Hematopoietic multipotent progenitor cell treated with erythropoietin and hydrocortisone succinate and interleukin-3 and kit ligand, for 15 days (in vitro differentiated cells): ENCODE results near the gene CEP104.

ENCODE experiments used
- DNase-seq: peaks from one replicate; pipeline ENCODE4 v3.0.0-alpha.2; 2015; ENCODE audit warnings: low spot score

Gene CEP104

DNA sequence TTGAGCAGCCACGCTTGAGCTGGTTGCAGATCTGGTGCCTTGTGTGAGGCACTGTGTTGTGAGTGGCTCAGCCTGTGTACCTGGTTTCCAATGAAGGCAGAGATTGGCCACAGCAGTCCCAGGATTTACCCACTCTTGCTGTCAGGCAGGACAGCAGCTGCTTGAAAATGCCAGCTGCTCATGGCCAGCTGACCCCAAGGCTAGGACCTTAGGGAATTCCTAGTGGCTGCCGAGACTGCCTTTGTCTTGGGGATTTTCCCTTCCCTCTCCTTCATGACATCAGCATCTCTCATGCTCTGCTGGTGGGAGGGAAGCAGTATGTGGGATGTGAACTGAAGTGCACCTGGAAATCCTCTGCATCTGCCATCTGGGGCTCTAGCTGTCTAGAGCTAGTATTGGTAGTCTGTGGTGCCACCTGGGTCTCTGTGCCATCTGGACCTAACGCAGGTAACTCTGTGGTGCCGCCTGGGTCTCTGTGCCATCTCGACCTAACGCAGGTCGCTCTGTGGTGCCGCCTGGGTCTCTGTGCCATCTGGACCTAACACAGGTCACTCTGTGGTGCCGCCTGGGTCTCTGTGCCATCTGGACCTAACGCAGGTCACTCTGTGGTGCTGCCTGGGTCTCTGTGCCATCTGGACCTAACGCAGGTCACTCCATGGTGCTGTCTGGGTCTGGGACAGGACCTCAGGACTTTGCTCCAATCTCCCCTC is 56.9 kb downstream of the CEP104 start:
- no peak for DNase-seq

DNA sequence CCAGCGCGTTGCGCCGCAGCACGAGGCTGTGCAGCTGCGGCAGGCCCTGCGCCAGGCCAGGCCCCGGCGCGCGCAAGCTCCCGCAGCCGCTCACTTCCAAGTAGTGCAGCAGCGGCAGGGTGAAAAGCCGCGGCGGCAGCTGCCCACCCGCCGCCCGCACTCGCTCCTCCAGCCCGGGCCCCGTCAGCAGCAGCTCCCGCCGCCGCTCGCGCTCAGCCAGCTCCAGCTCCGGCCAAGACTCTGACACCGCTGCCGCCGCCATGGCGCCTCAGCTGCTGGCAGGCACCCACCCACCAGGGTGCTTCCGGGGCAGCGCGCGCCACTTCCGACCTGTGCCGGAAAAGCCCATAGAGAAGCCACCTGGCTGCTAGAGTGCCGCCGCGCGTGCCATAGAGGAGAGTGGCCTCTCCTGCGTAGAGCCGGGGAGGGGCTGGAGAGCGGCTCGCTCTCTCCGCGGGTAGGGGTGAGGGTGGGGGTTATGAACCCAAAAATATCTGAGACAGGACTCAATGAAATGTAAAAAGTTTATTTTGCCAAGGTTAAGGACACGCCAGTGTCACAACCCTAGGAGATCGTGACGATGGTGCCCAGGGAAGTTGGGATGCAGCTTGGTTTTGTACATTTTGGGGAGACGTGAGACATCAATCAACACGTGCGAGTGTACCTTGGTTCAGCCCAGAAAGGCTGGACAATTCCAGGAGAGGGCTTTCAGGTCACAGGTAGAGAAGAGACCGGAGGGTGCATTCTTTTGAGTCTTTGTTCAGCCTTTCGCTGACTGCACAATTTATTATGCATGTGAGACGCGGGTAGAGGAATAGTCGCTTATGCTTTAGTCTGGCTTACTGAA is 60.6 kb downstream of the CEP104 start, which contains the start of gene LRRC47:
Gene LRRC47, minus strand, starts transcription at position 284 of the 847 bp plus-strand sequence. Its CDS starts 22 bp downstream, at position 262.
- peak; percentile 90 for DNase-seq

DNA sequence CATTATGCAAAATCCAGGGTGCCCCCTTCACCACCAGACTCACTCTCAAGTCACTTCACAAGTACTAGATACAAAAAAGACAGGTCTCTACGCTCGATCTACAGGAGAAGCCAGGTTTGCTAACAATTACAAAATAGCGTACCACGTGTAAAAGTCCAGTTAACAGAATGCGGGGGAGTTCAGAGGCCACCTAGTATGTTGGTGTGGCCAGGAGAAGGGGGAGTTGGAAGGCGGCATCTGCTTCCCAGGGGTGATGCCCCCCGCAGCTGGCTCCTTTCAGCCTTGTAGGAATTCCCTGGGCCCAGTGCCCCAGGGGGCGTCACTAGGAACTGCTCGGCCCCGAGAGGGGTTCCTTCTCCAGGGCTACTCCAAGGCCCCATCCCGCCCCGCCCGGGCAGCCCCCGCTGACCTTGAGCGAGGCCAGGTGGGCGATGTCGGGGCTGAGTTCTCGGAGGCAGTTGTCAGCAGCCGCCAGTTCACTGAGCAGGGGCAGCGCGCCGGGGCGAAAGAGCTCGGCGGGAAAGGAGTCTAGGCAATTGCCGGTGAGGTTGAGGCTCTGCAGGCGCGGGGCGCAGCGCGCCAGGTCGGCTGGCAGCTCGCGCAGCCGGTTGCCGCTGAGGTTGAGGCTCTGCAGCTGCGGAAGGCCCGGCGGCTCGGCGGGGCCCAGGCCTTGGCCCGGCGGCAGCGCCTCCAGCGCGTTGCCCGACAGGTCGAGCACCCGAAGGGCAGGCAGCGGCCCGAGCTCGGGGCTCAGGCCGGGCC is 61.4 kb downstream of the CEP104 start:
- no peak for DNase-seq

DNA sequence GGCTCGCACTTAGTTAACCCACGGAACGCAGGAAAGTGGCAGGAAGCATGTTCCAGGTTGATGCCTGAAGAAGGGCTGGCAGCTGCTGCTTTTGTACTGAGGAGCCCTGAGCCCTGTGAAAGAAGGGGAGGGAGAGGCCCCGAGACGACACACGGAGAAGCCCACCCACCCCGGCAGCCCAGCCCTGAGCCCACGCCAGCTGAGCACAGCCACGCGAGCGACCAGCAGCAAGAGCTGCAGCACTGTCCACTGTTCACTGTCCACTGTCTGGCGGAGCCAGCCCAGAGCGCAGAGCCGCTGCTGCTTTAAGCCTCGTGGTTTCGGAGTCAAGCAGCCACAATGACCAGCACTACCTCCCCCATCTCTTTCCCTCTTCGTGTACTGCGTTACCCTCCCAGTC is 66.1 kb downstream of the CEP104 start:
- no peak for DNase-seq

DNA sequence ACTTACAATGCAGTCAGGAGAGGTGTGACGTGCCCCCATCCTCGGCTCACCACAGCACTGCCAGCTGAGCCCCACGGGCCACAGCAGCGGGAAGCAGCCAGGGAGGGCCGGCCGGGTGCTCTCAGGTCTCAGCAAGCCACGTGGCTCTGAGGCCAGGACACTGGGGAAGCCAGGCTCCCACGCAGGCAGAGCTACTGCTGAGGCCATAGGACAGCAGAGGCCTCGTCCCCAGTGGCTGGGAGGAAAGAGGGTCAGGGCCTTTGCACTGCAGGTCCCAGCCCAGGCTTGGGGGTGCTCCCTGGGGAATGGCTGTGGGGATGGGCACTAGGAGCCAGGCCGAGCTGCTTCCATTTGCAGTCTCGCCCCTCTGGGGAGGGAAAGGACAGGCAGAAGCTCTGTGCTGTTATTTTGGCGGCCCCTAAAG is 66.5 kb downstream of the CEP104 start:
- no peak for DNase-seq

DNA sequence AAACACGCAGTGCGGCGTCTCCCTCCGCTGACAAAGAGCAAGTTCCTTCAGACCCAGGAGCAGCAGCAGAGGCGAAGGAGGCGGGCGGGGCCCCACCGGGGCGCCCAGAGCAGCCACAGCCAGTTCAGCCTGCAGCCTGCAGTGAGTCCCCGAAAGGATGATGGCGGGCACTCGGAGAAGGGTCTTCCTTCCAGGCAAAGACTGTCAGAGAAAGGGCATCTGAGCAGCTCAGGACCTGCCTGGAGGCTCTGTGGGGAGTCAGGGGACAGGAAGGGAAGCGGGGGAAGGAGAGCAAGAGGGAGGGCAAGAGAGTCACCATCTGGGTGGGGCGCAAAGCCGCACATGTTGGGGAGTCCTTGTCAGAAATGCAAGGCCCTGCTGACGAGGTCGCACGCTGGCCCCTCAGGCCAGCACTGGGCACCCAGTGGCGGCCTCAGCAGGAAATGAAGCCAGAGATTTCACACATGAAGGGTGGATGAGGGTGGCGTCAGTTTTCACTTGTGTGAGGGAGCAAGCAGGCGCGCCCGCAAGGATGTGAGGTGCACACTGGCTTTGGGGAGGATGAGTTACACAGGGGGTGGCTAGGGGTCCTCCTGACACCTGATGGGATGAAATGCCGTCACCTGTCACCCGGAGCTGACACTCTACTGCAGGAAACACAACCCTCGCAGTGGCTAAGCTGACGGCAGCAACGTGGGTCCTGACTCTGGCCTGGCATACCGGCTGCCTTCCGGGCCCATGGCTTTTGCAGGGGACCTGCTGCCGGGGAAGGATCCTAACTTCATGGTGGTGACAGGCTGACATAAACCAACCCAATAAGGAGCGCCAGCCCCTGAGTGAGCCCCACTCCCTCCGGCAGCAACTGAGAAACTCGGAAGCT is 67.3 kb downstream of the CEP104 start:
- no peak for DNase-seq

DNA sequence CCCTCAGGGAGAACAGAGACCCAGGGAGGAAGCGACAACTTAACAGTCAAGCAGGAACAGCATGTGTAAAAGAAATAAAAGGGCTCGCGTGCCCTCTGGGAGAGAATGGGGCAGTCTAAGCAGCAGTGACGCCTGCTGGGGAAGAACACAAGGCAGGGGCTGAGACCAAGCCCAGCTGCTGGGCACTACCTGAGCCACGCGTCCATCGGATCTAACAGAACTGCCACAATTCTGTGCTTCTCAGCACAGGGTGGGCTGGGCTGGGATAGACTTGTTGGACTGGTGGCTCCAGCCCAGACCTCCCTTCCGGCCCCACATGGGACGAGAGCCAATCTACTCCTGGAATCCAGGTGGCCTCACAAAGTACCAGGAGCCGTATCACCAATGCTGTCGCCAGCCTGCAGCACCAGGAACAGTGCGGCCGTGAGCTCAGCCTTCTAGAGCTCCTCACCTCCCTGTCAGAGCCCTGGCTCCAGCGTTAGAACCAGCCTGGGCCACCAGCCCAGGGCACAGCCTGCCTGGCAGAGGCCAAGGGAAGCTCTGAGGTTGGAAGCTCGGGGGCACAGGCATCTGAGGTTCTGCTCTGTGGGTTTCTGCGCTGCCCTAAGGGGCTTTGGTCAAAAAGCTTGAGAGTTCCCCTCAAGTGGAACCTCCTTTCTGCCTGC is 68.1 kb downstream of the CEP104 start:
- no peak for DNase-seq

DNA sequence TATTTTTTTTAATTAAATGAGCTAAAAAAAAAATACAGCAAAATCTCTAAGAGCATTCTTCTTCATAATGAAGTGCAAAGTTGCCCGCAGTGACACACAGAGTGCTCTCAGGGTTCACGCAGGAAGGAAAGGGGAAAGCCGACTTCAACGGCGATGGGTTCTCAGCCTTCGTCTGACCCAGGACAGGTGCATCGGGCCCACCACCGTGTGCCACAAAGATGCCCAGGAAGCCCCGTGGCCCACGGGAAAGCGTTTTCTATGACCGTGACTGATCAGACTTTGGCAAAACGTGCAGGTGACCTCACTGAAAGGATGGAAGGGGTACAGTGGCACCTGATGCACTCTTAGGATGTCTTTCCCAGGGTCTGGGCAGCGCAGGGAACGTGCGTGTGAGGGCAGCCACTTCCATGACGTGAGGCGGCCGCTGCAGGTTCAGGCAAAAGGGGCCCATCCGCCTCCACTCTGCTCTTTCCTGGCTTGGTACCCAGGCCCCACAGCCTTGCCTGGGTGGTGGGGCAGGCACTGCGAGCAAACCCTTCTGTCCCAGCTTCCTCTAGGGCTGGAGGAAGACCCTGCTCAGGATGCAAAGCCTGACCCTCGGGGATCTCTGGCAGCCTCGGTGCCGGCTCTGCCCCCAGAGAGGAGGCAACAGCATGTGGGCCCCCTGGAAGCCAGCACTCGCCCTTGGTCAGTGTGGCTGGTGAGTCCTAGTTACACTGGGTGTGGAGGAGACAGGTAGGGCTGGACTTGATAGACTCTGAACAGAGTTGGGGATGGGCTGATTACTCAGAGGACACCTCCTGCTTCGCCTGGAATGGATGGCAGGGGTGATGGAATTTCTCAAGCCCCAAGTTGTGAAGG is 69.0 kb downstream of the CEP104 start:
- no peak for DNase-seq

DNA sequence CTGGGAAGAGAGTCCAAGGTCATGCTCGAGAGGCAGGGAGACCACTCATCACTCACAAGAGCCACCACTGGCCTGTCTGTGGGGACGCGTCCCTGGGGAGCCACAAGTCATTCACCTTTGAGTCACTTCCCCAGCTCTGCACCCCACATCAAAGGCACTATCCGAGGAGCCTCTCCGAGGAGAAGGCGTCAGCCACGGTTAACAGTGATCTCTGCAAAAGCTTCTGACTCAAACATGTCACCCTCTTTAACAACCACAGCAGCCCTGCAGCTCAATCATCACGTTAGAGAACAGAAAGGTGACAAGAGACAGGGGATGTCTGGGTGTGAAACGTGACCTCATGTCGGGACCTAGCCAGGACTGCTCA is 69.7 kb downstream of the CEP104 start:
- no peak for DNase-seq

DNA sequence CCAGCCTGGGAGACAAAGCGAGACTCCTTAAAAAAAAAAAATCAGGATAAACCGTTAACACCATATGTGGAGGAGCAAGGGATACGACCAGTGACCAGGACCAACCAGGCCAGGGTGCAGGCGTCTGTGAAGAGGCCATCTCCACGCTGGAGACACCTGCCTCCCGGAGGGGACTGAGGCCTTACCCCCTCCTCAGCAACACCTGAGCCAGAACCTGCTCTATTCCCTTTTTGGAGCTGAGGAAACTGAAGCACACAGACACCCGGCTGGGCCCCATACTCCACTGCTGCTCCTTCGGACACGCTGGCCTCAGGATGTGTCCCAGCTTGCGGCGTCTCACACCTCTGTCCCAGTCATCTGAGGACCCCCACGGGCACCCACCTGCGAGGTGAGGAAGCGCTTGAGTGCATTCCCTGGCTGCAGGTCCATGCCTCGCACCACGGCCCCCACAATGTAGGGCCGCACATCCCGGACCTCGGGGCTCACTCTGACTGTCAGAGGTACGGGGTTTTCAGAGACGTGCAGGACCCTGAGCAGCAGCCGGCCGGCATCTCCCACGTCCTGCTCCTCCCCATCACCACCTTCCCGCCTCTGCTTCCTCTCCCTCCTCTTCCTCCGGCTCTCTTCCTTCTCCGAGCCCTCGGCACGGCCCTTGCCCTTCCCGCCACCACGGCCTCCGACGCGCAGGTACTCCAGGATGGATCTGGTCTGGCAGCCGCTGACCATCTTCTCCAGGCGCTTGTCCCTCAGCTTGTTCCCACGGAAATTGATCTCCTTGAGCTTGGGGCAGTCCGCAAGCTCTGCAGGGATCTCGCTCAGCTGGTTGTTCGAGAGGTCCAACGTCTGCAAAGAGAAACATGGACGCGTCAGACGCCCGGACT is 70.3 kb downstream of the CEP104 start:
- DNase-seq: no peak

DNA sequence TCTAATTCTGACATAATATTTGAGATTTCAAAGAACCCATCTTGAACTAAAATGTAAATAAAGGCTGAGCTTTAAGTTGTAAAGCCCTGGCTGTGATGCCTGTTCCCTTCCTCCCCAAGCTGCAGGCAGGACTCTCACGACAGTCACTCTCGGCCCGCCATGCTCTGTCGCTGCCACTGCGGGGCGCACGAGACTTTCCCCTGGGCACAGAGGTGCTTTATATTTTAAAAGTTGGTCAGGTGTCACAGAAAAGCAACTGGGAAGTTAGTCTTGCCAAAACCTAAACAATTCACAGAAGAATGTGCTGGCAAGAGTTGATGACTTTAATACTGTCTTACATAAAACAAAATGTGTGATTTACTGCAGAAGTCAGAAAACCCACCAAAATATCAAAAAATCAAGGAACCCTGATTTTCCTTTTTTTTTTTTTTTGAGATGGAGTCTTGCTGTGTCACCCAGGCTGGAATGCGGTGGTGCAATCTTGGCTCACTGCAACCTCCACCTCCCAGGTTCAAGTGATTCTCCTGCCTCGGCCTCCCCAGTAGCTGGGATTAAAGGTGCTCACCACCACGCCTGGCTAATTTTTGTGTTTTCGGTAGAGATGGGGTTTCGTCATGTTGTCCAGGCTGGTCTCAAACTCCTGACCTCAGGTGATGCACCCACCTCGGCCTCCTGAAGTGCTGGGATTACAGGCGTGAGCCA is 71.4 kb downstream of the CEP104 start:
- DNase-seq: peak; percentile 39

DNA sequence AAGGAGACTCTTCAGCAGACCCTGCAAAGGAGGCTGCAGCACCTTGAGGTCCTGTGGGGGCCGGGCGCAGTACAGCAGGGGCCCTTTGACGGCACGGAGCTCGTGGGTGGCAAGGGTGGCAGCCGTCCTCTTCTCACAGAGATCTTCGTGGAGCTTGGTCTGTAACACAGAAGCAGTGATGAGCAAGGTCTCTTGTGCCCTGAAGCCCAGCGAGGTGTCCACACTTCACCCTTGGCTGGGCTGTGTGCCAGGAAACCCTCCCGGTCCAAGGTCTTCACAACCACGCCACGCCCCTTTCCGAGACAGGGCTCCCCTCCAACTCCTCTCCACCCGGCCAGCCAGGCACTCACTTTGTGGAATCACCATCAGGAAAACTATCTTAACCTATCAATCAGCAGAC is 72.0 kb downstream of the CEP104 start:
- no peak for DNase-seq

DNA sequence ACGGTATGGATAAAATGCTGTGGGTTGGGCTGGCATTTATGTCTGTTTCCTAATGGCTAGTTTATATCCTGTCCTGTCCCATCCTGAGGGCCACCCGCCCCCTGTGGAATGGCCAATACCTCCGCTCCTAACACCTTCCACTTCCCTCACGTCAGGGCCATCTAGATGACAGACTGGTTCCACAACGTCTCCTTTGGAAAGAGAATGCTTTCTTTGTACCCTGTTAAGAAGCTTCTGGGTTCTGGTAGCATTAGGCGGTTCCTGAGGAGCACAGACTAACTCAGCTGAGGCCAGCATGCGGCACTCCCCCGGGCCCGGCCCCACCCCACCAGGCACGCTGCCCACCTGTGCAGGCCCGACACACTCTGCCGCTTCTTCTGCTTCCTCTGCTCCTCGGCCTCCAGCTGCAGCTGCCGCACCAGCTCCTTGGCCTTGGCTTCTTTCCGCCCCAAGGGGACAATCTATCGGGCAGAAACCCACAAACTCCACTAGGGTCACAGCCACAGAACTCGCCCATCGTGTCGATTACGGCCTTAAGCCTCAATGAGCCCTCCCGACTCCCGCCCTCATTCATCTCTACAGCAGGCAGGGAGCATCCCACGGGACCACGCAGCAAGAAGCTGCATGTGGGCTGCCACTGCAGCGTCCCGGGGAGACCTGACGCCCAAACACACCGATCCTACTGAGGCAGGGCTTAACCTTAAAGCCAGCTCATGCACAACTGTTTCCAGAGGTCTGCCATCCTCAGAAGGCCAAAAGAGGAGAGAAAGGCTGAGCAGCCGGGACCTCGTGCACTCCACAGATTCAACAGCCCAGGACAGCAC is 73.1 kb downstream of the CEP104 start:
- no peak for DNase-seq

DNA sequence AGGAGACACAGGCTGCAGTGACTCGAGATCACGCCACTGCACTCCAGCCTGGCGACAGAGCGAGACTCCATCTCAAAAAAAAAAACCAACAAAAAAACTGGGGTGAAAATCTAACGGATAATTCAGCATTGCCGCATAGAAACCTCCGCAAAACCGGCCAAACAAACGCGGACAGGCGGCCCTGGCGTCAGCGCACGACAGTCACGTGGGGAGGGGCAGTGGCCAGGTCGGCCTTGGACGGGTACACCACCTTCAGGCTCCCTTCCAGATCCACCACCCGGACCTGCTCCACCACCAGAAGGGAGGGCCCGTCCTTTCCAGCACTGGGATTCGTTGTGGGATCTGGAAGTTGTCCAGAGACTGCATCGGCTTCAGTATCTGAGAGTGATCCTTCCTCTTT is 76.1 kb downstream of the CEP104 start:
- no peak for DNase-seq

DNA sequence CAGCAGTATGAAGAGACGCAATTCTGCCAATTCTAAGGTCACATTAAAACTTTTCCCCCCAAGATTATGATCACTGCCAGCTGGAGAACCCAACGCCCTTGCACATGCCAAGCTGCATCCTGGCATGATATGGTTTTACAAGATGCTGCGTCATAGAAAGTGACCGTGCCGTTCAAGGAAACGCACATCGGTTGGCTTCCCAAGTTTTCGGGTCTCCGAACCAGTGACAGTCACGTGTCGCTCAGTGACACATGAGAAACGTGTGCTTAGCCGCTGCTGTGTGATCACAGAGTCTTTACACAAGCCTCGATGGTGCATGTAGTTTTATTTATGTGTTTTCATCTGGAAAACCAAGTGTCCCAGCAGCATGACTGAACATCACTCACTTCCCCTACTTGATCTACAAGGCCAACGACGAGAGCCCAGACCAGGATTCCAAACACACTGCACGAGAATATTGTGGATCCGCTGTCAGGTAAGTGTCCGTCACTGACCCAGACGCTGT is 77.0 kb downstream of the CEP104 start:
- DNase-seq: no peak

DNA sequence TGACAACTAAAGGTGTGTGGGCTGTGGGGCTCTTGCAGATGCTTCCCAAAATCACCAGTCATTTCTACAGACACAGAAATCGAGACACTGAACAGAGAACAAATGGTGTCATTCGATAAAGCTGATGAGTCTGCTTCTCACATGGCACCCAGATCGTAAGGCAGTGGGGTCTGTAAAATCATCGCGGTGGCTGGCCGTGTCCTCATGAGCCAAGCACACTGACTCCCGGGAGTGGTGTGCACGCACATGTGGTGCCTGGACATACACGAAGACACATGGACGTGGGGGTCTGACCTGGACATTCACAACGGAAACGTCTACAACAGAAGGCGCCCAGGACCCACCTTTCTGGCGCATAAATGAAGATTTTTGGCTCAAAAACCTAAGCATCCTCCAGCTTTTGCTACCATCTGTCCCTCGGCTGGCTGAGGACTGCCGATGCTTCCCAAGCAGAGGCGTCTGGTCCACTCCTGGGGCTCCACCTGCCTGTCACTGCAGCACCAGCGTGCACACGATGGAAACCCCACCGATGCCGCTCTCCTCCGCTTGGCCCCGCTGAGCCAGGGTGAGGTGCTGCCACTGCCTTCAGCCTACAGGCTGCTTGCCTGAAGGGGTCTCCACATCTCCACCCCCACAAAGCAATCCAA is 77.6 kb downstream of the CEP104 start:
- no peak for DNase-seq
